ENCODE results near the gene EP400. TPM values are rescaled to one million over a fixed set of nuclear protein-coding genes. Genes with fewer than 3 reads are reported as not detected.
"Not testable (repeated sequence)": the region's sequence is repeated elsewhere in the genome, so short reads cannot be mapped to it uniquely, and the experiment has no call there.

EP400 gene
- total RNA-seq, 1 experiment from 2014 or later = 6.0 TPM

GRCh38 chr12:131959641-131960589, 10.2 kb downstream of the EP400 start:
- no peaks in the 10 kb centered on the region for H3K9me3 ChIP-seq
- DNase-seq = no peak

GRCh38 chr12:131960590-131961325, 11.0 kb downstream of the EP400 start:
- DNase-seq, H3K9me3 ChIP-seq, H3K4me3 ChIP-seq, H3K27me3 ChIP-seq: not testable (repeated sequence)
- H3K36me3 ChIP-seq = peaks cover 34% of the 10 kb centered on the region

More at GRCh38 chr12:131959641-131960589, 10.2 kb downstream of the EP400 start:
- H3K36me3 ChIP-seq = peaks cover 36% of the 10 kb centered on the region
- H3K27me3 ChIP-seq = no peaks in the 10 kb centered on the region
- H3K4me3 ChIP-seq = no peak overlapping the region

- H3K9me3 ChIP-seq, H3K27me3 ChIP-seq, DNase-seq, H3K4me3 ChIP-seq: not testable (repeated sequence)
- H3K36me3 ChIP-seq = peaks cover 29% of the 10 kb centered on the region
Observed at GRCh38 chr12:131961328-131961727, 11.6 kb downstream of the EP400 start.

- no peak overlapping the region for H3K4me3 ChIP-seq
Observed at GRCh38 chr12:131962069-131962468, 12.3 kb downstream of the EP400 start.

GRCh38 chr12:131963381-131963780, 13.6 kb downstream of the EP400 start:
- no peak overlapping the region for H3K4me3 ChIP-seq
- H3K9me3 ChIP-seq = no peaks in the 10 kb centered on the region
- DNase-seq = no peak
- H3K36me3 ChIP-seq = peaks cover 25% of the 10 kb centered on the region
- no peaks in the 10 kb centered on the region for H3K27me3 ChIP-seq

More at GRCh38 chr12:131962069-131962468, 12.3 kb downstream of the EP400 start:
- DNase-seq = no peak
- H3K27me3 ChIP-seq = no peaks in the 10 kb centered on the region
- H3K9me3 ChIP-seq = no peaks in the 10 kb centered on the region
- peaks cover 29% of the 10 kb centered on the region for H3K36me3 ChIP-seq

GRCh38 chr12:131965073-131965472, 15.3 kb downstream of the EP400 start:
- no peaks in the 10 kb centered on the region for H3K27me3 ChIP-seq
- H3K4me3 ChIP-seq = no peak overlapping the region
- H3K36me3 ChIP-seq = peaks cover 15% of the 10 kb centered on the region
- no peak for DNase-seq
- H3K9me3 ChIP-seq = no peaks in the 10 kb centered on the region

- no peaks in the 10 kb centered on the region for H3K9me3 ChIP-seq
- DNase-seq = no peak
- H3K36me3 ChIP-seq = peaks cover 9% of the 10 kb centered on the region
- no peak overlapping the region for H3K4me3 ChIP-seq
- no peaks in the 10 kb centered on the region for H3K27me3 ChIP-seq
Observed at GRCh38 chr12:131971226-131971625, 21.5 kb downstream of the EP400 start.

- H3K4me3 ChIP-seq = no peak overlapping the region
- DNase-seq = no peak
- no peaks in the 10 kb centered on the region for H3K27me3 ChIP-seq
- peaks cover 17% of the 10 kb centered on the region for H3K36me3 ChIP-seq
- H3K9me3 ChIP-seq = no peaks in the 10 kb centered on the region
Observed at GRCh38 chr12:131975228-131975627, 25.5 kb downstream of the EP400 start.

GRCh38 chr12:131979606-131980005, 29.9 kb downstream of the EP400 start:
- no peak for DNase-seq
- Histone ChIP-seq H3K9me3 (no peaks in the 10 kb centered on the region), H3K36me3 (peaks cover 50% of the 10 kb centered on the region), H3K27me3 (no peaks in the 10 kb centered on the region), H3K4me3 (no peak overlapping the region)

- peaks cover 55% of the 10 kb centered on the region for H3K36me3 ChIP-seq
- H3K9me3 ChIP-seq = no peaks in the 10 kb centered on the region
- H3K4me3 ChIP-seq = no peak overlapping the region
- no peaks in the 10 kb centered on the region for H3K27me3 ChIP-seq
- DNase-seq = no peak
Observed at GRCh38 chr12:131980263-131980662, 30.5 kb downstream of the EP400 start.

GRCh38 chr12:131981388-131981787, 31.6 kb downstream of the EP400 start:
- no peak overlapping the region for H3K4me3 ChIP-seq
- H3K36me3 ChIP-seq = peaks cover 66% of the 10 kb centered on the region
- no peaks in the 10 kb centered on the region for H3K27me3 ChIP-seq
- DNase-seq = no peak
- no peaks in the 10 kb centered on the region for H3K9me3 ChIP-seq

- H3K4me3 ChIP-seq = no peak overlapping the region
- peaks cover 73% of the 10 kb centered on the region for H3K36me3 ChIP-seq
- H3K27me3 ChIP-seq = no peaks in the 10 kb centered on the region
- DNase-seq = no peak
- H3K9me3 ChIP-seq = no peaks in the 10 kb centered on the region
Observed at GRCh38 chr12:131982041-131982440, 32.3 kb downstream of the EP400 start.

GRCh38 chr12:131983026-131983425, 33.3 kb downstream of the EP400 start:
- Histone ChIP-seq H3K27me3 (no peaks in the 10 kb centered on the region), H3K4me3 (no peak overlapping the region), H3K36me3 (peaks cover 79% of the 10 kb centered on the region), H3K9me3 (no peaks in the 10 kb centered on the region)
- no peak for DNase-seq

- no peak overlapping the region for H3K4me3 ChIP-seq
- no peak for DNase-seq
- H3K36me3 ChIP-seq = peaks cover 84% of the 10 kb centered on the region
- no peaks in the 10 kb centered on the region for H3K9me3 ChIP-seq
- H3K27me3 ChIP-seq = no peaks in the 10 kb centered on the region
Observed at GRCh38 chr12:131983554-131983953, 33.8 kb downstream of the EP400 start.

- no peaks in the 10 kb centered on the region for H3K27me3 ChIP-seq
- no peak for DNase-seq
- H3K9me3 ChIP-seq = no peaks in the 10 kb centered on the region
- H3K4me3 ChIP-seq = no peak overlapping the region
- H3K36me3 ChIP-seq = peaks cover 90% of the 10 kb centered on the region
Observed at GRCh38 chr12:131984334-131984733, 34.6 kb downstream of the EP400 start.

- not testable (repeated sequence) for H3K27me3 ChIP-seq, H3K4me3 ChIP-seq, H3K9me3 ChIP-seq, DNase-seq
- peaks cover 93% of the 10 kb centered on the region for H3K36me3 ChIP-seq
Observed at GRCh38 chr12:131985510-131985875, 35.8 kb downstream of the EP400 start.

GRCh38 chr12:131986361-131986760, 36.6 kb downstream of the EP400 start:
- no peaks in the 10 kb centered on the region for H3K9me3 ChIP-seq
- DNase-seq = no peak
- no peak overlapping the region for H3K4me3 ChIP-seq
- peaks cover 92% of the 10 kb centered on the region for H3K36me3 ChIP-seq
- H3K27me3 ChIP-seq = no peaks in the 10 kb centered on the region

Measured in MG63 (cell line).